AG10803 (cell line): ENCODE results near the gene STRBP.

Experiments
- DNase-seq: peaks from one replicate; pipeline ENCODE4 v3.0.0; 2010; ENCODE audit warnings: low read depth
- H3K4me3 ChIP-seq: 2 replicates; pipeline ENCODE4 v1.5.1; 2011; ENCODE audit warnings: mild to moderate bottlenecking, low read length, control low read depth
- TF ChIP-seq, protein P1 (sequence below): conservative IDR thresholded peaks from 2 replicates; pipeline ENCODE4 v1.5.1; 2011; ENCODE audit warnings: mild to moderate bottlenecking, low read length, control low read depth, inconsistent platforms

The STRBP gene

DNA sequence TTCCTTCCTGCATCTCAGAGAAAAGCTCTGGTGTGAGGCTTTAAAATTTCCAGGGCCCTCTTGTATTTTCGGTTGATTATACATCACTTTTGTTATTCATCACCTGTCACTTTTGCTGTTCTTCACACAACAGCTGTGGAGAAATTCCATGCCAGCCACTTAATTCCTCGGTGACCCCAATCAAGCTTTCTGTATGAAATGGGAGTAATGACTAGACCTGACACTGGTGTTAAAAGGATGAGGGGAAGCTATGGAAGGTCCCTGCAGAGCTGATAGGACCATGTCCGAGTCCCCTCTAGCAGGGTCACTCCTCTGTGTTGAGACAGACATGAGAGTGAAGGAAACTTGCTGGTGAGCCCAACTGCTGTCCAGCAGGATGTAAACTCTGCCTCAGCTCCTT lies 175.2 kb downstream of the STRBP start:
- TF ChIP-seq, protein P1, sequence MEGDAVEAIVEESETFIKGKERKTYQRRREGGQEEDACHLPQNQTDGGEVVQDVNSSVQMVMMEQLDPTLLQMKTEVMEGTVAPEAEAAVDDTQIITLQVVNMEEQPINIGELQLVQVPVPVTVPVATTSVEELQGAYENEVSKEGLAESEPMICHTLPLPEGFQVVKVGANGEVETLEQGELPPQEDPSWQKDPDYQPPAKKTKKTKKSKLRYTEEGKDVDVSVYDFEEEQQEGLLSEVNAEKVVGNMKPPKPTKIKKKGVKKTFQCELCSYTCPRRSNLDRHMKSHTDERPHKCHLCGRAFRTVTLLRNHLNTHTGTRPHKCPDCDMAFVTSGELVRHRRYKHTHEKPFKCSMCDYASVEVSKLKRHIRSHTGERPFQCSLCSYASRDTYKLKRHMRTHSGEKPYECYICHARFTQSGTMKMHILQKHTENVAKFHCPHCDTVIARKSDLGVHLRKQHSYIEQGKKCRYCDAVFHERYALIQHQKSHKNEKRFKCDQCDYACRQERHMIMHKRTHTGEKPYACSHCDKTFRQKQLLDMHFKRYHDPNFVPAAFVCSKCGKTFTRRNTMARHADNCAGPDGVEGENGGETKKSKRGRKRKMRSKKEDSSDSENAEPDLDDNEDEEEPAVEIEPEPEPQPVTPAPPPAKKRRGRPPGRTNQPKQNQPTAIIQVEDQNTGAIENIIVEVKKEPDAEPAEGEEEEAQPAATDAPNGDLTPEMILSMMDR = no peak
- H3K4me3 ChIP-seq = no peak overlapping the region
- DNase-seq = no peak

DNA sequence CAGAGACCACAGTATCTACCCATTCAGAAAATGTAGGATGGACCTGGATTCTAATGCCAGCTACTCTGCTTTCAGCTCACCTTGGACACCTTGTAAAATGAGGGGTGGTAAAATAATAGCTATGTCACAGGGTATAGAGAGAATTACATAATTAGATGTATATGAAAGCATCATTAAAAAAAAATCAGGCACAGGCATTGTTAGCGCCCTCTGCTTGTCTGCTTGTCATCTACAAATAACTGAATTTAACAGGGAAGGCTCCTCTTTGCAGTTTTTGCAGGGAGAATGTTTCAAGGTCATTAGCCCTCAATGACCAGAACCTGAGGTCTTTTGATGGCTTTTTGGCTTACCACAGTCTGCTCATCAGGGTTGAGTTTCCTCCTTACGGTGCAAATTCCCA lies 176.9 kb downstream of the STRBP start:
- TF ChIP-seq, protein P1 = 0 out of 2 replicates have a peak, but pooled peaks have one; percentile 17
- DNase-seq = no peak
- H3K4me3 ChIP-seq = no peak overlapping the region

DNA sequence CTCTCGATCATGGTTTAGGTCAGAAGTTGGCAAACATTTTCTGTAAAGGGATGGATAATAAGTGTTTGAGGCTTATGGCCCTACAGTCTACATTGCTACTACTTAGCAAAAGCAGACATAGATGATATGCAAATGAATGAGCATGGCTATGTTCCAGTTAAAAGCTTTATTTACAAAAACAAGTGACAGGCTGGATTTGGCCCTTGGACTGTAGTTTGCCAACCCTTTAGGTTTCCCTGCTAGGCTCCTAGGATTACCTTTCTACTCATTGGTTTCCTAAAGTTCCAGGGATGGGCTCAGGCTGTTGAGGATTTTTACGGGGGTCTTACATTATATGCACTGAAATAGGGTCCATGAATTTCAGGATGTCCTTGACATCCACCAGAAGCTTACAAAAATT lies 177.4 kb downstream of the STRBP start:
- DNase-seq = no peak
- TF ChIP-seq, protein P1 = no peak
- no peak overlapping the region for H3K4me3 ChIP-seq

DNA sequence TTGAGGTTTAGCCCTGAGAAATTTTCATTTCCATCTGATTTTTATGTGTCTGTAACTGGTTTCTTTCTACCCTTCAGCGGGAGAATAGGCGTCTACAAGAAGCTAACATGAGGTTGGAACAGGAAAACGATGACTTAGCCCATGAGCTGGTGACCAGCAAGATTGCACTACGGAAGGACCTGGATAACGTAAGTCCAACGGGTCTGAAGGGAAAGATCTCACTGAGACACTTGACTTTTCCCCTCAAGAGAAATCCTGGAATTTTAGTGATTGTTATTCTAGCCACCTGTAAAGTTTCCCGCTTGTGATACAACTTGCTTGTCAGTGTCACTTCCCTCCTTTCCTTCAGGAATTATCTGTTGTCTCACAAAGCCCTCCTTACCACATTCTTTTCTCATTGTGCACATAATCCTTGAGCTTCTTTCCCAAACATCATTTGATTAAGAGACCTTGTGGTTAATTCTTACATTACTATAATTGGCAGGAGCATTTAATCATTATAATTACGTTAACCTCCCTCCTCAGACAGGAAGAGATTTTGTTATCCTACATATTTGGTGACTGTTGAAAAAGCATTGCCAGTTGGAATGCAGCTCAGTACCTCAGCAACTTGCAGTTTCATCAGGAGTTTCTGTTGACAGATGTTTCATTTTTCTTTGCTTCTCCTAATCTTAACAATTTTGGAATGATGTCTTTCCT lies 178.0 kb downstream of the STRBP start:
- TF ChIP-seq, protein P1 = no peak
- DNase-seq = peak; percentile 80
- H3K4me3 ChIP-seq = no peak overlapping the region

DNA sequence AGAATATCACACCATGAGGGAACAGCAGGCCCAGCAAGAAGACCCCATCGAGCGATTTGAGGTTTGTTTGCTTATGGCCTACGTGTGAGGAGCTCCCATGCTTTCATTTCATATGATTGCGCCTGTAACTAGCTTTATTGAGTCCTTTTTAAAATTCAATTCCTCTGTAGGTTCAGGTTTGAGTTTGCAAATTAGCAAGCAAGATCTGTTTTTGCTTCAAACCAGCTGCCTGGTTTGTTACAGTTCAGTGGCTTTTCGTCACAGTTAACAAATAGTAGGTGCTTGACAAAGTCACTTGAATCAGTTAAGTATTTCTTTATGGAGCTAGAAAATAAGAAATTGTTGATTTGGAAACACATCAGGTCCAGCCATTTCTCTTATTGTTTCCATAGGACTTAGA lies 178.6 kb downstream of the STRBP start:
- TF ChIP-seq, protein P1 = no peak
- no peak for DNase-seq
- no peak overlapping the region for H3K4me3 ChIP-seq

DNA sequence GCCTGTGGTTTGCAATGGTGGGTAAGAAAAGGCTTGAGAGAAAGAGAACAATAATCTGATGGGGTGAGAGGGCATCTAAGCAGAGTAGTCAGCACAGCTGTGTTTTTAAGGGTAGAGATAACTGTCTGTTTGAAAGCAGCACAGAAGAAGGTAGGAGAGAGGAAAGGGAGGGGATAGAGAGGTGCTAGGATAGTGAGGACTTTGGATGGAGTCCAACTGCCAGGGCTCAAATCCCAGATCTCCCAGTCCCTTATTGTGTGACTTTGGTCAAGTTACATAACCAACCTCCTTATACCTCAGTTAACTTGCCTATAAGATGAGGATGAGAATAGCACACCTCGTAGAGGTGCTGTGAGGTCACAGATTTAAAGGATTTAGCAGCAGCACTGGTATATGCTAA lies 179.3 kb downstream of the STRBP start:
- no peak for DNase-seq
- H3K4me3 ChIP-seq = no peak overlapping the region
- TF ChIP-seq, protein P1 = no peak

DNA sequence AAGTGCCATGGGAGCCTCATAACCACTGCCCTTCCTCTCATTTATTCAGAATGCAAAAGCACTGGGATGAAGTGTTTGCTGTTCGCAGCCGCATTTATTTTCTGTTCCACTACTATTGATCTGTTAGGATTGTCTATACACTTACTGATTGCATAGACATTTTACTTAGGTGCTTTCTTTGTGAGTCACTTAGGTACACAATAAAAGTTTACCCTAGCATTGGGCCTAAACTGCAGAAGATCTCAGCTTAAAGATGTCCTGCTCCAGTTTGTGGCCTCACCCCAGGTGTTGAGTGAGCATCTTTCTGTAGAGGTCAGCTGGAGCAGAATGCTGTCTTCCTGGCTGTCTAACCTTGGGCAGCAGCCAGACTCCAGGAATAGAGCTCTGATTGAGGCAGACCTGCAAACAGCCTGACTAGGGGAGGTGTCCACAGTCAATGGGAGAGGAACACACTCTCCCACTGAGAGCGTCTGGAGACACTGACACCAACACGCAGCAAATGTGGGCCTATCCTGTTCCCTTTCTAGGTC lies 181.0 kb downstream of the STRBP start:
- TF ChIP-seq, protein P1 = no peak
- H3K4me3 ChIP-seq = no peak overlapping the region
- no peak for DNase-seq
